ENCODE data around the gene DNAH9.

The DNAH9 gene

DNA sequence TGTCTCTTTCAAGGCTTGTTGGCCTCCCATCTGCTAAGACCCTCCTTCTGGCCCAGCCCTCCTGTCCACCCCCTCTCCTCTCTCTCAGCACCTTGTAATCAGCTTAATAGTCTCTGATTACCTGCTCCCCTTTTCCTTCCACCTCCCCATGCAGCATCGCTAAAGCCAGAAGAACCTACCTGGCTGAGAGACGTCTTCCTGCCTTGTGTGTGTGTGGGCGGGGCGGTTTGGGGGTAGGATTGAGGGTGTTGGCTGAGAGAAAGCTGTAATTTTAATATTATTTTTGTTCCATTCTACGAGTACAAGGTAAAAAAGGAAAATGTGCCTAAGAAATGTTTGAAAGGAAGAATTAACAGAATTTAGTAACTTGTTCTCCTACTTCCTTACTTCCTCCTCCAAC lies 3.4 kb downstream of the DNAH9 start:
- DNase-seq (ENCODE audit: low read depth in 1 of 2, low spot score in 1 of 2): no peak
- Histone ChIP-seq H3K27ac (replicated peaks) (no peak overlapping the region), H3K4me3 (replicated peaks; ENCODE audit: insufficient read depth, low read length) (no peak overlapping the region), H3K27me3 (ENCODE audit: insufficient read depth, poor library complexity, severe bottlenecking) (no peaks in the 10 kb centered on the region)
- TF ChIP-seq REST (IDR thresholded peaks at IDR 0.05; ENCODE audit: insufficient replicate concordance, low read depth): no peak
- no peak for TF ChIP-seq GABPA (IDR thresholded peaks at IDR 0.05; ENCODE audit: low read depth)
- TF ChIP-seq, protein P1, sequence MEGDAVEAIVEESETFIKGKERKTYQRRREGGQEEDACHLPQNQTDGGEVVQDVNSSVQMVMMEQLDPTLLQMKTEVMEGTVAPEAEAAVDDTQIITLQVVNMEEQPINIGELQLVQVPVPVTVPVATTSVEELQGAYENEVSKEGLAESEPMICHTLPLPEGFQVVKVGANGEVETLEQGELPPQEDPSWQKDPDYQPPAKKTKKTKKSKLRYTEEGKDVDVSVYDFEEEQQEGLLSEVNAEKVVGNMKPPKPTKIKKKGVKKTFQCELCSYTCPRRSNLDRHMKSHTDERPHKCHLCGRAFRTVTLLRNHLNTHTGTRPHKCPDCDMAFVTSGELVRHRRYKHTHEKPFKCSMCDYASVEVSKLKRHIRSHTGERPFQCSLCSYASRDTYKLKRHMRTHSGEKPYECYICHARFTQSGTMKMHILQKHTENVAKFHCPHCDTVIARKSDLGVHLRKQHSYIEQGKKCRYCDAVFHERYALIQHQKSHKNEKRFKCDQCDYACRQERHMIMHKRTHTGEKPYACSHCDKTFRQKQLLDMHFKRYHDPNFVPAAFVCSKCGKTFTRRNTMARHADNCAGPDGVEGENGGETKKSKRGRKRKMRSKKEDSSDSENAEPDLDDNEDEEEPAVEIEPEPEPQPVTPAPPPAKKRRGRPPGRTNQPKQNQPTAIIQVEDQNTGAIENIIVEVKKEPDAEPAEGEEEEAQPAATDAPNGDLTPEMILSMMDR (IDR thresholded peaks at IDR 0.05; ENCODE audit: insufficient read depth, low read length): no peak
- no peak for TF ChIP-seq POLR2AphosphoS5 (IDR thresholded peaks at IDR 0.05; ENCODE audit: low read depth)
- no peak for TF ChIP-seq SPI1 (IDR thresholded peaks at IDR 0.05; ENCODE audit: borderline replicate concordance, low read depth)

GRCh38 chr17:11608396-11608795 lies 10.1 kb downstream of the DNAH9 start:
- TF ChIP-seq GABPA (IDR thresholded peaks at IDR 0.05; ENCODE audit: low read depth): no peak
- TF ChIP-seq, protein P1 (IDR thresholded peaks at IDR 0.05; ENCODE audit: insufficient read depth, low read length): no peak
- TF ChIP-seq POLR2AphosphoS5 (IDR thresholded peaks at IDR 0.05; ENCODE audit: low read depth): no peak
- TF ChIP-seq REST (IDR thresholded peaks at IDR 0.05; ENCODE audit: insufficient replicate concordance, low read depth): no peak
- TF ChIP-seq SPI1 (IDR thresholded peaks at IDR 0.05; ENCODE audit: borderline replicate concordance, low read depth): no peak
- no peak for DNase-seq (ENCODE audit: low read depth in 1 of 2, low spot score in 1 of 2)
- H3K27ac ChIP-seq (replicated peaks): no peak overlapping the region

DNA sequence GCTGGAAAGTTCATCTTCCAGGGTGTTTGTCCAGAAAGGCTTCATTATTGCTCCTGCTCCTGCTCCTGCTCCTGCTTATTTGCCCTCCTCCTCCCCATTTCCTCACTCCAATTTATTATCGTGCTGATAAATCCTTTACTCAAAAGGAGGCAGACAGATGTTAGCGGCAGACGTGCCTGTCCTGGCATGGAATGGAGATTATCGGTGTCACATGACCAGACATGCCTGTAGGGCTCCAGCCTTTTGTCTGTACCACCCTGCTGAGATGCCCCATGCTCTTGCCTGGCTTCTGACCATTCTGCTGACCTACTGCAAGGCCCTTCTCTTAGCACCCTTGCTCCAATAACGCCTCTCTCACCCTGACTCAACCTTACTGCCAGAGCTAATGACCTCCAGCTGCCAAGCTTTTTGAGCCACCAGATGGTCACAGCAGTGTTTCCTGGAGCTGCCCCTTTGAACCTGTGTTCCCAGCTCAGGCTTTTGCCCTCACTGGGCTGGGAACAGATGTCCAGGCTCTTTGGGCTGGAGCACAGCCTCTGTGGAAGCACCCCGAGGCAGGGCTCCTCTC lies 12.8 kb downstream of the DNAH9 start:
- no peak overlapping the region for H3K4me3 ChIP-seq (replicated peaks; ENCODE audit: insufficient read depth, low read length)
- no peak overlapping the region for H3K27ac ChIP-seq (replicated peaks)
- no peak for TF ChIP-seq REST (IDR thresholded peaks at IDR 0.05; ENCODE audit: insufficient replicate concordance, low read depth)
- TF ChIP-seq, protein P1 (IDR thresholded peaks at IDR 0.05; ENCODE audit: insufficient read depth, low read length): no peak
- TF ChIP-seq GABPA (IDR thresholded peaks at IDR 0.05; ENCODE audit: low read depth): no peak
- TF ChIP-seq SPI1 (IDR thresholded peaks at IDR 0.05; ENCODE audit: borderline replicate concordance, low read depth): no peak
- no peak for TF ChIP-seq POLR2AphosphoS5 (IDR thresholded peaks at IDR 0.05; ENCODE audit: low read depth)
- no peak for DNase-seq (ENCODE audit: low read depth in 1 of 2, low spot score in 1 of 2)
- H3K27me3 ChIP-seq (ENCODE audit: insufficient read depth, poor library complexity, severe bottlenecking): no peaks in the 10 kb centered on the region

More at GRCh38 chr17:11608396-11608795, 10.1 kb downstream of the DNAH9 start:
- H3K27me3 ChIP-seq (ENCODE audit: insufficient read depth, poor library complexity, severe bottlenecking): no peaks in the 10 kb centered on the region
- no peak overlapping the region for H3K4me3 ChIP-seq (replicated peaks; ENCODE audit: insufficient read depth, low read length)
